DND-41 (cell line): ENCODE measurements around the gene KIF1C.

ENCODE experiments used
- ATAC-seq: fragments of 200-7000 bp; cut with Tn5 transposase; 3 replicates; pipeline ENCODE4 v1.9.1; 2021; ENCODE audit warnings: low read depth; ENCODE audit not compliant: insufficient read depth
- DNase-seq: peaks from one replicate; pipeline ENCODE4 v3.0.0-alpha.2; 2020
- H2AFZ ChIP-seq: 2 replicates; pipeline ENCODE4 v1.6.0; 2012; ENCODE audit warnings: low read depth, low read length
- H3K27ac ChIP-seq: 2 replicates; pipeline ENCODE4 v1.5.1; 2012; ENCODE audit warnings: low read length, inconsistent platforms
- H3K27me3 ChIP-seq: fragments of 200-600 bp; sonication (generic); 2 replicates; pipeline ENCODE4 v1.6.0; 2012; ENCODE audit warnings: low read length, mild to moderate bottlenecking, inconsistent platforms; ENCODE audit not compliant: insufficient read depth, poor library complexity
- H3K36me3 ChIP-seq: 2 replicates; pipeline ENCODE4 v1.5.1; 2012; ENCODE audit warnings: low read length, inconsistent platforms; ENCODE audit not compliant: insufficient read depth
- H3K4me1 ChIP-seq: 2 replicates; pipeline ENCODE4 v1.5.1; 2012; ENCODE audit warnings: mild to moderate bottlenecking, low read length; ENCODE audit not compliant: insufficient read depth
- H3K4me2 ChIP-seq: 2 replicates; pipeline ENCODE4 v1.6.0; 2012; ENCODE audit warnings: mild to moderate bottlenecking, moderate library complexity, low read length, inconsistent platforms; ENCODE audit not compliant: insufficient read depth
- H3K4me3 ChIP-seq, 2 experiments: fragments of 200-600 bp in 1 of 2; shearing (Covaris generic) in 1 of 2; 2 replicates each; pipeline ENCODE4 v1.5.1; 2012 to 2016; ENCODE audit warnings: inconsistent platforms in 2 of 2, low read length in 2 of 2, mild to moderate bottlenecking in 2 of 2, low read depth in 1 of 2, moderate library complexity in 1 of 2
- H3K79me2 ChIP-seq: 2 replicates; pipeline ENCODE4 v1.6.0; 2012; ENCODE audit warnings: low read length, inconsistent platforms; ENCODE audit not compliant: insufficient read depth
- H3K9ac ChIP-seq: 2 replicates; pipeline ENCODE4 v1.6.0; 2012; ENCODE audit warnings: low read depth, mild to moderate bottlenecking, inconsistent platforms, low read length, moderate library complexity
- H3K9me3 ChIP-seq: 2 replicates; pipeline ENCODE4 v1.5.1; 2012; ENCODE audit warnings: low read length, moderate library complexity, mild to moderate bottlenecking, inconsistent platforms; ENCODE audit not compliant: insufficient read depth, severe bottlenecking
- H4K20me1 ChIP-seq: 2 replicates; pipeline ENCODE4 v1.6.0; 2012; ENCODE audit warnings: low read length; ENCODE audit not compliant: insufficient read depth
- CTCF ChIP-seq: IDR thresholded peaks from 2 replicates; pipeline ENCODE4 v1.5.1; 2012; ENCODE audit warnings: borderline replicate concordance, low read length, moderate library complexity, mild to moderate bottlenecking; ENCODE audit not compliant: poor library complexity, severe bottlenecking; ENCODE audit errors: extremely low read depth
- EZH2 ChIP-seq: IDR thresholded peaks from 3 replicates; pipeline ENCODE4 v1.6.1; 2012; ENCODE audit warnings: borderline replicate concordance, low read depth, mild to moderate bottlenecking, moderate library complexity, low read length, inconsistent platforms; ENCODE audit not compliant: severe bottlenecking

KIF1C gene

GRCh38 chr17:4967539-4968485 lies 29.9 kb upstream of the KIF1C start, which contains the start of gene SPAG7:
Gene SPAG7, minus strand, starts transcription at chr17:4967817. Its CDS starts 13 bp downstream, at chr17:4967804.
- H3K9ac ChIP-seq, result peak within 1 kb of the TSS; percentile 87
- H4K20me1 ChIP-seq, result peaks cover 4% of the 10 kb centered on the region
- H3K27ac ChIP-seq, result peak within 1 kb of the TSS; percentile 92
- TF ChIP-seq CTCF (peak; percentile 3), EZH2 (no peak)
- H3K9me3 ChIP-seq, result no peaks in the 10 kb centered on the region
- peaks cover 39% of the 10 kb centered on the region for H3K79me2 ChIP-seq
- peak within 1 kb of the TSS; percentile 83 for H2AFZ ChIP-seq
- H3K4me1 ChIP-seq, result peaks cover 32% of the 10 kb centered on the region
- H3K4me3 ChIP-seq, result peak within 1 kb of the TSS; percentile 48 to 87
- H3K4me2 ChIP-seq, result peak within 1 kb of the TSS; percentile 99
- peak; percentile 95 for DNase-seq
- ATAC-seq, result peak; percentile 59
- no peaks in the 10 kb centered on the region for H3K27me3 ChIP-seq
- peaks cover 40% of the 10 kb centered on the region for H3K36me3 ChIP-seq

GRCh38 chr17:4968486-4969046 lies 29.2 kb upstream of the KIF1C start:
- Histone ChIP-seq H2AFZ (peak overlapping the region; percentile 83), H3K27ac (peak overlapping the region; percentile 92), H3K4me1 (peaks cover 32% of the 10 kb centered on the region), H3K9me3 (no peaks in the 10 kb centered on the region), H3K79me2 (peaks cover 39% of the 10 kb centered on the region), H4K20me1 (peaks cover 4% of the 10 kb centered on the region), H3K27me3 (no peaks in the 10 kb centered on the region), H3K36me3 (peaks cover 47% of the 10 kb centered on the region), H3K4me3 (peak overlapping the region; percentile 29 to 87), H3K4me2 (peak overlapping the region; percentile 99), H3K9ac (peak overlapping the region; percentile 87)
- no peak for TF ChIP-seq CTCF
- TF ChIP-seq EZH2, result no peak
- ATAC-seq (no peak), DNase-seq (no peak)

GRCh38 chr17:4969047-4969550 lies 28.7 kb upstream of the KIF1C start:
- Histone ChIP-seq H3K4me3 (peak overlapping the region in 1 of 2 experiments; percentile 87; a peak in 3 of 4 replicates), H4K20me1 (peaks cover 4% of the 10 kb centered on the region), H3K79me2 (peaks cover 35% of the 10 kb centered on the region), H3K27me3 (no peaks in the 10 kb centered on the region), H3K36me3 (peaks cover 53% of the 10 kb centered on the region), H3K9ac (peak overlapping the region; percentile 87), H3K27ac (peak overlapping the region; percentile 92), H3K4me2 (peak overlapping the region; percentile 99), H2AFZ (no peak overlapping the region), H3K4me1 (peaks cover 32% of the 10 kb centered on the region), H3K9me3 (no peaks in the 10 kb centered on the region)
- no peak for ATAC-seq
- no peak for DNase-seq
- TF ChIP-seq CTCF (no peak), EZH2 (no peak)
